ENCODE measurements around the gene HCFC1R1. TPM values are rescaled to one million over a fixed set of nuclear protein-coding genes. Genes with fewer than 3 reads are reported as not detected.
"Not testable (repeated sequence)": the region's sequence is repeated elsewhere in the genome, so short reads cannot be mapped to it uniquely, and the experiment has no call there.

HCFC1R1 gene
- polyA plus RNA-seq, 3 donors from 2014 or later = 17.2 to 37.3 (median 21.5) TPM

- Mint-ChIP-seq H3K27me3 (ENCODE audit: low read depth in 3 of 3) (peaks cover 5 to 8% (median 5%) of the 10 kb centered on the region in 3 donors), H3K36me3 (peaks cover 0 to 11% (median 10%) of the 10 kb centered on the region in 3 donors), H3K4me1 (peaks cover 49 to 52% of the 10 kb centered on the region in 2 donors), H3K9me3 (no peaks in the 10 kb centered on the region), H3K27ac (peak overlapping the region in 5 of 6 donors; percentile 59 to 99 (median 83)), H3K4me3 (peak overlapping the region in 2 of 5 donors; percentile 40 to 99)
- DNase-seq = no peak
Observed at GRCh38 chr16:3063625-3064386, 40.1 kb upstream of the HCFC1R1 start.

- Mint-ChIP-seq H3K27me3 (ENCODE audit: low read depth in 3 of 3) (peaks cover 5 to 10% (median 8%) of the 10 kb centered on the region in 3 donors), H3K27ac (peak overlapping the region in 3 of 6 donors; percentile 31 to 97 (median 43)), H3K9me3 (no peaks in the 10 kb centered on the region), H3K4me3 (peak overlapping the region in 1 of 5 donors; percentile 55), H3K4me1 (peaks cover 42% of the 10 kb centered on the region in 2 donors), H3K36me3 (peaks cover 0 to 10% (median 8%) of the 10 kb centered on the region in 3 donors)
- DNase-seq = no peak
Observed at GRCh38 chr16:3062553-3062952, 38.8 kb upstream of the HCFC1R1 start.

GRCh38 chr16:3060339-3061127 is 36.8 kb upstream of the HCFC1R1 start:
- no peaks in the 10 kb centered on the region for H3K9me3 Mint-ChIP-seq
- peaks cover 41 to 47% of the 10 kb centered on the region in 2 donors for H3K4me1 Mint-ChIP-seq
- DNase-seq = no peak
- peaks cover 2 to 6% (median 5%) of the 10 kb centered on the region in 3 donors for H3K27me3 Mint-ChIP-seq (ENCODE audit: low read depth in 3 of 3)
- H3K27ac Mint-ChIP-seq = peak overlapping the region; percentile 82 to 92 (median 90)
- H3K4me3 Mint-ChIP-seq = peak overlapping the region; percentile 82 to 88 (median 83)
- peaks cover 0 to 5% (median under 1%) of the 10 kb centered on the region in 3 donors for H3K36me3 Mint-ChIP-seq

- Mint-ChIP-seq H3K27me3 (ENCODE audit: low read depth in 3 of 3) (peaks cover 2 to 6% (median 3%) of the 10 kb centered on the region in 3 donors), H3K4me1 (peaks cover 42 to 52% of the 10 kb centered on the region in 2 donors), H3K36me3 (peaks cover 0 to 12% (median 6%) of the 10 kb centered on the region in 3 donors), H3K4me3 (peak overlapping the region; percentile 82 to 88 (median 83)), H3K27ac (peak overlapping the region; percentile 82 to 92 (median 90)), H3K9me3 (no peaks in the 10 kb centered on the region)
- DNase-seq = no peak
Observed at GRCh38 chr16:3059723-3060242, 36.0 kb upstream of the HCFC1R1 start.

- Mint-ChIP-seq H3K36me3 (peaks cover 0 to 13% (median 7%) of the 10 kb centered on the region in 3 donors), H3K27ac (peak overlapping the region; percentile 82 to 92 (median 91)), H3K9me3 (no peaks in the 10 kb centered on the region), H3K4me3 (peak overlapping the region; percentile 89 to 95 (median 94)), H3K27me3 (ENCODE audit: low read depth in 3 of 3) (peaks cover 2 to 6% (median 3%) of the 10 kb centered on the region in 3 donors), H3K4me1 (peaks cover 48 to 54% of the 10 kb centered on the region in 2 donors)
- DNase-seq = peak; percentile 89 to 91 (median 90)
Observed at GRCh38 chr16:3059041-3059722, 35.4 kb upstream of the HCFC1R1 start.

- H3K27ac Mint-ChIP-seq = peak overlapping the region; percentile 39 to 92 (median 86)
- no peaks in the 10 kb centered on the region for H3K9me3 Mint-ChIP-seq
- peaks cover 6 to 18% (median 7%) of the 10 kb centered on the region in 3 donors for H3K36me3 Mint-ChIP-seq
- H3K27me3 Mint-ChIP-seq (ENCODE audit: low read depth in 3 of 3) = peaks cover 2 to 8% (median 3%) of the 10 kb centered on the region in 3 donors
- peak overlapping the region; percentile 89 to 95 (median 94) for H3K4me3 Mint-ChIP-seq
- DNase-seq = peak in 2 of 3 donors; percentile 53 to 55
- H3K4me1 Mint-ChIP-seq = peaks cover 50 to 60% of the 10 kb centered on the region in 2 donors
Observed at GRCh38 chr16:3058139-3059030, 34.6 kb upstream of the HCFC1R1 start.

- peaks cover 50 to 58% of the 10 kb centered on the region in 2 donors for H3K4me1 Mint-ChIP-seq
- H3K27ac Mint-ChIP-seq = peak overlapping the region in 5 of 6 donors; percentile 13 to 93 (median 77)
- peaks cover 2 to 8% (median 3%) of the 10 kb centered on the region in 3 donors for H3K27me3 Mint-ChIP-seq (ENCODE audit: low read depth in 3 of 3)
- peak overlapping the region; percentile 58 to 75 (median 70) for H3K4me3 Mint-ChIP-seq
- no peak for DNase-seq
- H3K36me3 Mint-ChIP-seq = peaks cover 6 to 18% (median 7%) of the 10 kb centered on the region in 3 donors
- no peaks in the 10 kb centered on the region for H3K9me3 Mint-ChIP-seq
Observed at GRCh38 chr16:3057181-3058138, 33.7 kb upstream of the HCFC1R1 start.

GRCh38 chr16:3056336-3057180 is 32.8 kb upstream of the HCFC1R1 start:
- Mint-ChIP-seq H3K36me3 (peaks cover 6 to 22% (median 7%) of the 10 kb centered on the region in 3 donors), H3K27ac (peak overlapping the region in 5 of 6 donors; percentile 24 to 77 (median 61)), H3K9me3 (no peaks in the 10 kb centered on the region), H3K27me3 (ENCODE audit: low read depth in 3 of 3) (peaks cover 2 to 8% (median 3%) of the 10 kb centered on the region in 3 donors), H3K4me1 (peaks cover 57 to 63% of the 10 kb centered on the region in 2 donors), H3K4me3 (peak overlapping the region; percentile 10 to 75 (median 70))
- no peak for DNase-seq

GRCh38 chr16:3055734-3056115 is 32.0 kb upstream of the HCFC1R1 start:
- peak overlapping the region in 4 of 5 donors; percentile 64 to 87 (median 70) for H3K4me3 Mint-ChIP-seq

GRCh38 chr16:3054965-3055733 is 31.4 kb upstream of the HCFC1R1 start:
- H3K9me3 Mint-ChIP-seq = no peaks in the 10 kb centered on the region

More at GRCh38 chr16:3055734-3056115, 32.0 kb upstream of the HCFC1R1 start:
- Mint-ChIP-seq H3K36me3 (peaks cover 6 to 22% (median 7%) of the 10 kb centered on the region in 3 donors), H3K27ac (peak overlapping the region in 5 of 6 donors; percentile 53 to 90 (median 83)), H3K4me1 (peaks cover 64 to 70% of the 10 kb centered on the region in 2 donors)
- H3K9me3 Mint-ChIP-seq; DNase-seq; H3K27me3 Mint-ChIP-seq (ENCODE audit: low read depth in 3 of 3): not testable (repeated sequence)

More at GRCh38 chr16:3054965-3055733, 31.4 kb upstream of the HCFC1R1 start:
- Mint-ChIP-seq H3K4me1 (peaks cover 63 to 70% of the 10 kb centered on the region in 2 donors), H3K36me3 (peaks cover 6 to 22% (median 7%) of the 10 kb centered on the region in 3 donors), H3K27me3 (ENCODE audit: low read depth in 3 of 3) (peaks cover 2 to 10% (median 3%) of the 10 kb centered on the region in 3 donors), H3K27ac (peak overlapping the region; percentile 53 to 90 (median 83)), H3K4me3 (peak overlapping the region; percentile 50 to 87 (median 64))
- no peak for DNase-seq

Measured in immature natural killer cell (primary cell).